ENCODE measurements around the gene LRFN3.
"Not testable (repeated sequence)": the region's sequence is repeated elsewhere in the genome, so short reads cannot be mapped to it uniquely, and the experiment has no call there.

LRFN3 gene

DNA sequence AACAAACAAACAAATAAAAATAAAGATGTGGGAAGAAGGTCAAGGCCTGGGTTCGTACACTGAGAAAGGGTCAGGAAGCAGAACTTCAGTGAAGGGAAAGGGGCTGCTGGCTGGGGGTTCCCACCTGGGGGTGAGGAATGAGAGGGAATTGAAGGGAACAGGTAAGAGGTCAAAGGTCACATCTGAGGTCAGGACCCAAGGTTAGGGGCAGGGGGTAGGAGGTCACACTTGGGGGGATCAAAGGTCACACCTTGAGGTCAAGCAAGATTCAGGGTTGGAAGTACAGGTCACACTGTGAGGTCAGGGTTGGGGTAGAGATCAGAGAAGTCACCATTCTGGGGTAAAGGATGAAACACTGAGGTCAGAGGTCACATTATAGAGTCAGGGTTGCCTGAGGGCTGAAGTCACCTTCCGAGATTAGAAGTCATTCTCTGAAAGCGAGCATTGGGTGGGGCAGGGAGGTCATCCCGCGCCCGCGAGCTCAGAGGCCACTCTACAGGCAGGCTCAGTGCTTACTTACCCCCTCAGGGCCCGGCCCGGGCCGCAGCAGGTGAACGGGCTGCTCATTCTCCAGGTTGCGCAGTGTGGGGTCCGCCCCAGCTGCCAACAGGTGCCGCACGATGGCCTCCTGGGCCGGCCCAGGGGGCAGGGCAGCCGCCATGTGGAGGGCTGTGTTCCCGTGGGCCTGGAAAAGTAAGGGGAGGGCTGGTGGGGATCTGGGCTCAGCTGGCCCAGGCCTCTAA lies 46.6 kb upstream of the LRFN3 start:
- Histone ChIP-seq H2AFZ (ENCODE audit: low read depth, low read length) (no peak overlapping the region), H2AK5ac (ENCODE audit: low read length, severe bottlenecking) (no peak overlapping the region), H3K4me3 (ENCODE audit: insufficient read depth in 1 of 2, low read depth in 1 of 2, low read length in 2 of 2) (no peak overlapping the region), H3K27me3 (ENCODE audit: control insufficient read depth in 1 of 2, insufficient read depth in 1 of 2, low read length in 2 of 2) (no peaks in the 10 kb centered on the region), H2BK15ac (ENCODE audit: low read depth, poor library complexity, severe bottlenecking) (no peak overlapping the region), H2BK120ac (ENCODE audit: low read depth, low read length) (no peak overlapping the region), H3K4ac (ENCODE audit: low read depth in 1 of 2, low read length in 2 of 2) (no peak overlapping the region), H3K4me1 (ENCODE audit: control insufficient read depth, insufficient read depth, low read depth, low read length) (no peaks in the 10 kb centered on the region), H4K91ac (ENCODE audit: low read length) (no peak overlapping the region), H3K79me1 (replicated peaks; ENCODE audit: low read length, poor library complexity, severe bottlenecking) (peaks cover 6% of the 10 kb centered on the region), H3K18ac (ENCODE audit: low read depth in 1 of 2, low read length in 2 of 2) (no peak overlapping the region), H3K9me3 (ENCODE audit: control insufficient read depth, low read length) (no peaks in the 10 kb centered on the region), H4K8ac (ENCODE audit: low read length) (no peak overlapping the region), H2BK5ac (ENCODE audit: low read depth, low read length, poor library complexity, severe bottlenecking) (no peak overlapping the region), H3K9ac (ENCODE audit: low read length) (no peak overlapping the region), H3K36me3 (ENCODE audit: control insufficient read depth in 1 of 2, insufficient read depth in 2 of 2, low read depth in 1 of 2, low read length in 2 of 2) (peaks cover 52 to 67% of the 10 kb centered on the region in 2 experiments), H3K14ac (ENCODE audit: low read length in 2 of 2) (no peak overlapping the region), H3K4me2 (ENCODE audit: low read length, poor library complexity, severe bottlenecking) (no peak overlapping the region), H3K23ac (ENCODE audit: low read length in 2 of 2) (no peak overlapping the region), H2BK12ac (ENCODE audit: low read length in 2 of 2) (no peak overlapping the region), H3K27ac (ENCODE audit: low read length, poor library complexity, severe bottlenecking) (no peak overlapping the region)
- no peak for DNase-seq
- WGBS = 97% methylated on average over 17 of the region's 18 CpGs

GRCh38 chr19:35890113-35890650 lies 46.0 kb upstream of the LRFN3 start:
- no peak overlapping the region for H2AK5ac ChIP-seq (ENCODE audit: low read length, severe bottlenecking)
- no peak overlapping the region for H3K4ac ChIP-seq (ENCODE audit: low read depth in 1 of 2, low read length in 2 of 2)
- no peak overlapping the region for H2AFZ ChIP-seq (ENCODE audit: low read depth, low read length)
- H4K8ac ChIP-seq (ENCODE audit: low read length) = no peak overlapping the region
- H3K14ac ChIP-seq (ENCODE audit: low read length in 2 of 2) = no peak overlapping the region
- H2BK12ac ChIP-seq (ENCODE audit: low read length in 2 of 2) = no peak overlapping the region
- H3K4me2 ChIP-seq (ENCODE audit: low read length, poor library complexity, severe bottlenecking) = no peak overlapping the region
- 97% methylated on average over 13 of the region's 13 CpGs for WGBS
- H3K27me3 ChIP-seq (ENCODE audit: control insufficient read depth in 1 of 2, insufficient read depth in 1 of 2, low read length in 2 of 2) = no peaks in the 10 kb centered on the region
- H3K9ac ChIP-seq (ENCODE audit: low read length) = no peak overlapping the region
- H3K4me1 ChIP-seq (ENCODE audit: control insufficient read depth, insufficient read depth, low read depth, low read length) = no peaks in the 10 kb centered on the region
- no peak overlapping the region for H3K4me3 ChIP-seq (ENCODE audit: insufficient read depth in 1 of 2, low read depth in 1 of 2, low read length in 2 of 2)
- H2BK120ac ChIP-seq (ENCODE audit: low read depth, low read length) = no peak overlapping the region
- peaks cover 52 to 72% of the 10 kb centered on the region in 2 experiments for H3K36me3 ChIP-seq (ENCODE audit: control insufficient read depth in 1 of 2, insufficient read depth in 2 of 2, low read depth in 1 of 2, low read length in 2 of 2)
- H2BK15ac ChIP-seq (ENCODE audit: low read depth, poor library complexity, severe bottlenecking) = no peak overlapping the region
- H3K18ac ChIP-seq (ENCODE audit: low read depth in 1 of 2, low read length in 2 of 2) = no peak overlapping the region
- DNase-seq = no peak
- no peak overlapping the region for H3K23ac ChIP-seq (ENCODE audit: low read length in 2 of 2)
- peaks cover 6% of the 10 kb centered on the region for H3K79me1 ChIP-seq (replicated peaks; ENCODE audit: low read length, poor library complexity, severe bottlenecking)
- no peaks in the 10 kb centered on the region for H3K9me3 ChIP-seq (ENCODE audit: control insufficient read depth, low read length)
- H2BK5ac ChIP-seq (ENCODE audit: low read depth, low read length, poor library complexity, severe bottlenecking) = no peak overlapping the region
- peak overlapping the region; percentile 50 for H4K91ac ChIP-seq (ENCODE audit: low read length)
- no peak overlapping the region for H3K27ac ChIP-seq (ENCODE audit: low read length, poor library complexity, severe bottlenecking)

GRCh38 chr19:35891819-35892218 lies 44.4 kb upstream of the LRFN3 start:
- H3K14ac ChIP-seq (ENCODE audit: low read length in 2 of 2); DNase-seq; H4K91ac ChIP-seq (ENCODE audit: low read length): not testable (repeated sequence)

DNA sequence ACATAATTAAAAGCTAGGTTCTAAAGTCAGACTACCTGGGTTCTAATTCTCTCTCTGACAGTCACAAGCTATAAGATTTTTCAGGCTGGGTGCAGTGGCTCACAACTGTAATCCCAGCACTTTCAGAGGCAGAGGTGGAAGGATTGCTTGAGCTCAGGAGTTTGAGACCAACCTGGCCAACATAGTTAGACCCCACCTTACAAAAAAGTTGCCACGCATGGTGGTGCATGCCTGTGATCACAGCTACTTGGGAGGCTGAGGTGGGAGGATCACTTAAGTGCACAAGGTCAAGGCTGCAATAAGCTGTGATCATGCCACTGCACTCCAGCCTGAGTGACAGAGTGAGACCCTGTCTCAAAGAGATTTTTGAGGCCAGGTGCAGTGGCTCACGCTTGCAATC lies 41.8 kb upstream of the LRFN3 start:
- no peak overlapping the region for H3K18ac ChIP-seq (ENCODE audit: low read depth in 1 of 2, low read length in 2 of 2)
- H3K27ac ChIP-seq (ENCODE audit: low read length, poor library complexity, severe bottlenecking) = no peak overlapping the region
- no peak overlapping the region for H2BK120ac ChIP-seq (ENCODE audit: low read depth, low read length)
- 98% methylated on average over 2 of the region's 2 CpGs for WGBS
- H2AK5ac ChIP-seq (ENCODE audit: low read length, severe bottlenecking) = no peak overlapping the region
- DNase-seq = no peak
- H3K23ac ChIP-seq (ENCODE audit: low read length in 2 of 2) = no peak overlapping the region
- peaks cover 51 to 66% of the 10 kb centered on the region in 2 experiments for H3K36me3 ChIP-seq (ENCODE audit: control insufficient read depth in 1 of 2, insufficient read depth in 2 of 2, low read depth in 1 of 2, low read length in 2 of 2)
- H3K79me1 ChIP-seq (replicated peaks; ENCODE audit: low read length, poor library complexity, severe bottlenecking) = peaks cover 36% of the 10 kb centered on the region
- no peak overlapping the region for H4K8ac ChIP-seq (ENCODE audit: low read length)
- H3K4me2 ChIP-seq (ENCODE audit: low read length, poor library complexity, severe bottlenecking) = no peak overlapping the region
- no peaks in the 10 kb centered on the region for H3K9me3 ChIP-seq (ENCODE audit: control insufficient read depth, low read length)
- H2BK15ac ChIP-seq (ENCODE audit: low read depth, poor library complexity, severe bottlenecking) = no peak overlapping the region
- no peak overlapping the region for H4K91ac ChIP-seq (ENCODE audit: low read length)
- H3K14ac ChIP-seq (ENCODE audit: low read length in 2 of 2) = no peak overlapping the region
- no peak overlapping the region for H3K9ac ChIP-seq (ENCODE audit: low read length)
- H3K27me3 ChIP-seq (ENCODE audit: control insufficient read depth in 1 of 2, insufficient read depth in 1 of 2, low read length in 2 of 2) = no peaks in the 10 kb centered on the region
- H3K4me1 ChIP-seq (ENCODE audit: control insufficient read depth, insufficient read depth, low read depth, low read length) = peaks cover 9% of the 10 kb centered on the region
- H2BK12ac ChIP-seq (ENCODE audit: low read length in 2 of 2) = no peak overlapping the region
- H3K4ac ChIP-seq (ENCODE audit: low read depth in 1 of 2, low read length in 2 of 2) = no peak overlapping the region
- no peak overlapping the region for H2AFZ ChIP-seq (ENCODE audit: low read depth, low read length)
- H2BK5ac ChIP-seq (ENCODE audit: low read depth, low read length, poor library complexity, severe bottlenecking) = no peak overlapping the region
- no peak overlapping the region for H3K4me3 ChIP-seq (ENCODE audit: insufficient read depth in 1 of 2, low read depth in 1 of 2, low read length in 2 of 2)

More at GRCh38 chr19:35891819-35892218, 44.4 kb upstream of the LRFN3 start:
- not testable (repeated sequence) for H3K27me3 ChIP-seq (ENCODE audit: control insufficient read depth in 1 of 2, insufficient read depth in 1 of 2, low read length in 2 of 2); H3K27ac ChIP-seq (ENCODE audit: low read length, poor library complexity, severe bottlenecking); H2BK15ac ChIP-seq (ENCODE audit: low read depth, poor library complexity, severe bottlenecking); H3K4ac ChIP-seq (ENCODE audit: low read depth in 1 of 2, low read length in 2 of 2); H4K8ac ChIP-seq (ENCODE audit: low read length); H2AFZ ChIP-seq (ENCODE audit: low read depth, low read length); H2BK5ac ChIP-seq (ENCODE audit: low read depth, low read length, poor library complexity, severe bottlenecking); H2BK120ac ChIP-seq (ENCODE audit: low read depth, low read length); H2AK5ac ChIP-seq (ENCODE audit: low read length, severe bottlenecking); H3K9ac ChIP-seq (ENCODE audit: low read length); H3K18ac ChIP-seq (ENCODE audit: low read depth in 1 of 2, low read length in 2 of 2); H3K4me1 ChIP-seq (ENCODE audit: control insufficient read depth, insufficient read depth, low read depth, low read length); H3K4me2 ChIP-seq (ENCODE audit: low read length, poor library complexity, severe bottlenecking); H3K9me3 ChIP-seq (ENCODE audit: control insufficient read depth, low read length); H3K4me3 ChIP-seq (ENCODE audit: insufficient read depth in 1 of 2, low read depth in 1 of 2, low read length in 2 of 2); H3K23ac ChIP-seq (ENCODE audit: low read length in 2 of 2); H2BK12ac ChIP-seq (ENCODE audit: low read length in 2 of 2)
- Histone ChIP-seq H3K36me3 (ENCODE audit: control insufficient read depth in 1 of 2, insufficient read depth in 2 of 2, low read depth in 1 of 2, low read length in 2 of 2) (peaks cover 64 to 81% of the 10 kb centered on the region in 2 experiments), H3K79me1 (replicated peaks; ENCODE audit: low read length, poor library complexity, severe bottlenecking) (peaks cover 16% of the 10 kb centered on the region)
- WGBS = 91% methylated on average over 2 of the region's 3 CpGs
